Trophoblast cell (in vitro differentiated cells and primary cell): ENCODE measurements around the gene SORCS1.
A peak's percentile ranks its signal among the peaks of the same experiment; 100 is the strongest.

ENCODE experiments used
- DNase-seq, 2 donors: peaks; one replicate each; pipeline ENCODE4 v3.0.0-alpha.2; 2016
- H2AFZ ChIP-seq: 2 replicates; pipeline ENCODE4 v1.6.1; 2013; ENCODE audit warnings: low read length, moderate library complexity, mild to moderate bottlenecking; ENCODE audit not compliant: insufficient read depth, poor library complexity
- H2AK5ac ChIP-seq: 2 replicates; pipeline ENCODE4 v1.6.1; 2013; ENCODE audit warnings: mild to moderate bottlenecking, low read length
- H2BK120ac ChIP-seq: 2 replicates; pipeline ENCODE4 v1.6.1; 2013; ENCODE audit warnings: low read length, mild to moderate bottlenecking, moderate library complexity; ENCODE audit not compliant: insufficient read depth, poor library complexity
- H2BK12ac ChIP-seq: 2 replicates; pipeline ENCODE4 v1.6.1; 2013; ENCODE audit warnings: mild to moderate bottlenecking, low read length, moderate library complexity
- H2BK5ac ChIP-seq: 2 replicates; pipeline ENCODE4 v1.6.1; 2013; ENCODE audit warnings: low read length, low read depth, moderate library complexity, mild to moderate bottlenecking; ENCODE audit not compliant: poor library complexity
- H3K14ac ChIP-seq: 2 replicates; pipeline ENCODE4 v1.6.1; 2013; ENCODE audit warnings: mild to moderate bottlenecking, low read length
- H3K18ac ChIP-seq: 2 replicates; pipeline ENCODE4 v1.6.1; 2013; ENCODE audit warnings: mild to moderate bottlenecking, low read length
- H3K23ac ChIP-seq: 2 replicates; pipeline ENCODE4 v1.6.1; 2013; ENCODE audit warnings: low read length
- H3K27ac ChIP-seq: 2 replicates; pipeline ENCODE4 v1.5.1; 2013; ENCODE audit warnings: low read depth, mild to moderate bottlenecking, inconsistent platforms, low read length, moderate library complexity
- H3K27me3 ChIP-seq: 2 replicates; pipeline ENCODE4 v1.6.1; 2013; ENCODE audit warnings: inconsistent platforms, mild to moderate bottlenecking, low read length, moderate library complexity; ENCODE audit not compliant: insufficient read depth
- H3K36me3 ChIP-seq, 2 experiments: 1 replicate in 1 of 2; 2 replicates in 1 of 2; pipeline ENCODE4 v1.6.1; 2013; ENCODE audit warnings: low read length in 2 of 2, mild to moderate bottlenecking in 2 of 2, moderate library complexity in 1 of 2; ENCODE audit not compliant: insufficient read depth in 2 of 2, control insufficient read depth in 1 of 2
- H3K4ac ChIP-seq: 2 replicates; pipeline ENCODE4 v1.6.1; 2013; ENCODE audit warnings: low read depth, mild to moderate bottlenecking, low read length, moderate library complexity
- H3K4me1 ChIP-seq, 2 experiments: 1 replicate in 1 of 2; 2 replicates in 1 of 2; pipeline ENCODE4 v1.6.1; 2013; ENCODE audit warnings: low read length in 2 of 2, mild to moderate bottlenecking in 2 of 2, moderate library complexity in 1 of 2; ENCODE audit not compliant: insufficient read depth in 2 of 2, control insufficient read depth in 1 of 2
- H3K4me2 ChIP-seq: 2 replicates; pipeline ENCODE4 v1.6.1; 2013; ENCODE audit warnings: inconsistent platforms, mild to moderate bottlenecking, low read length, moderate library complexity
- H3K4me3 ChIP-seq: 2 replicates; pipeline ENCODE4 v1.5.1; 2013; ENCODE audit warnings: mild to moderate bottlenecking, low read depth, low read length, inconsistent platforms
- H3K79me1 ChIP-seq: one replicate; pipeline ENCODE4 v1.6.1; 2013; ENCODE audit warnings: low read length
- H3K79me2 ChIP-seq: 2 replicates; pipeline ENCODE4 v1.6.1; 2013; ENCODE audit warnings: low read length, mild to moderate bottlenecking; ENCODE audit not compliant: control insufficient read depth, insufficient read depth, poor library complexity
- H3K9ac ChIP-seq: 2 replicates; pipeline ENCODE4 v1.6.1; 2013; ENCODE audit warnings: mild to moderate bottlenecking, low read length
- H3K9me3 ChIP-seq: 2 replicates; pipeline ENCODE4 v1.6.1; 2013; ENCODE audit warnings: low read depth, mild to moderate bottlenecking, control low read depth, inconsistent platforms, low read length; ENCODE audit not compliant: insufficient read depth
- H4K12ac ChIP-seq: 2 replicates; pipeline ENCODE4 v1.6.1; 2013; ENCODE audit warnings: low read depth, mild to moderate bottlenecking, low read length, moderate library complexity
- H4K8ac ChIP-seq: 2 replicates; pipeline ENCODE4 v1.6.1; 2013; ENCODE audit warnings: low read depth, mild to moderate bottlenecking, low read length, moderate library complexity
- H4K91ac ChIP-seq: one replicate; pipeline ENCODE4 v1.6.1; 2013; ENCODE audit warnings: low read depth, mild to moderate bottlenecking, low read length, moderate library complexity
- WGBS: extraction: QIAGEN DNeasy Blood & Tissue Kit; methylation state at CpG from one replicate; pipeline ENCODE4 v1.1.7; 2013; ENCODE audit warnings: missing lambda C conversion rate; ENCODE audit not compliant: insufficient read length, insufficient coverage; ENCODE audit errors: extremely low coverage; 5-methylcytosine and 5-hydroxymethylcytosine counted together

SORCS1 gene

GRCh38 chr10:107019154-107019553, 145.4 kb downstream of the SORCS1 start:
- Histone ChIP-seq H3K4ac (no peak overlapping the region), H2BK5ac (no peak overlapping the region), H3K9me3 (no peaks in the 10 kb centered on the region), H3K4me1 (no peaks in the 10 kb centered on the region), H2AK5ac (no peak overlapping the region), H3K23ac (no peak overlapping the region), H2BK12ac (no peak overlapping the region), H3K36me3 (no peaks in the 10 kb centered on the region), H3K9ac (no peak overlapping the region), H2BK120ac (no peak overlapping the region), H3K79me2 (no peaks in the 10 kb centered on the region), H3K4me3 (no peak overlapping the region), H4K12ac (no peak overlapping the region), H3K4me2 (no peak overlapping the region), H3K14ac (no peak overlapping the region), H4K91ac (no peak overlapping the region), H3K27ac (no peak overlapping the region), H3K18ac (no peak overlapping the region), H2AFZ (no peak overlapping the region), H3K27me3 (no peaks in the 10 kb centered on the region), H4K8ac (no peak overlapping the region), H3K79me1 (no peaks in the 10 kb centered on the region)
- DNase-seq, result no peak
- WGBS, result no CpG with 5 or more reads among the region's 2 CpGs

GRCh38 chr10:107013258-107014006, 151.1 kb downstream of the SORCS1 start:
- H2BK120ac ChIP-seq, result no peak overlapping the region
- no peak overlapping the region for H3K27ac ChIP-seq
- no peak overlapping the region for H2AK5ac ChIP-seq
- no peak overlapping the region for H3K14ac ChIP-seq
- no peaks in the 10 kb centered on the region for H3K4me1 ChIP-seq
- H4K12ac ChIP-seq, result no peak overlapping the region
- no peak overlapping the region for H3K4me3 ChIP-seq
- no peak overlapping the region for H3K9ac ChIP-seq
- no peak overlapping the region for H4K8ac ChIP-seq
- no peak overlapping the region for H4K91ac ChIP-seq
- H3K9me3 ChIP-seq, result no peaks in the 10 kb centered on the region
- no peaks in the 10 kb centered on the region for H3K36me3 ChIP-seq
- no peak overlapping the region for H2BK5ac ChIP-seq
- H3K23ac ChIP-seq, result no peak overlapping the region
- peak overlapping the region; percentile 49 for H2BK12ac ChIP-seq
- no peak overlapping the region for H3K4ac ChIP-seq
- no peaks in the 10 kb centered on the region for H3K27me3 ChIP-seq
- no CpG with 5 or more reads among the region's 4 CpGs for WGBS
- no peak overlapping the region for H3K4me2 ChIP-seq
- no peaks in the 10 kb centered on the region for H3K79me1 ChIP-seq
- no peak for DNase-seq
- no peaks in the 10 kb centered on the region for H3K79me2 ChIP-seq
- H3K18ac ChIP-seq, result no peak overlapping the region
- no peak overlapping the region for H2AFZ ChIP-seq

- no peak overlapping the region for H3K4me2 ChIP-seq
- H2BK5ac ChIP-seq, result no peak overlapping the region
- H3K79me1 ChIP-seq, result no peaks in the 10 kb centered on the region
- no peak overlapping the region for H3K23ac ChIP-seq
- no peak overlapping the region for H3K27ac ChIP-seq
- no peak overlapping the region for H2AK5ac ChIP-seq
- no peak overlapping the region for H2BK12ac ChIP-seq
- no CpG with 5 or more reads among the region's 3 CpGs for WGBS
- no peak overlapping the region for H4K91ac ChIP-seq
- DNase-seq, result no peak
- no peak overlapping the region for H3K9ac ChIP-seq
- no peak overlapping the region for H2BK120ac ChIP-seq
- no peaks in the 10 kb centered on the region for H3K36me3 ChIP-seq
- no peak overlapping the region for H3K14ac ChIP-seq
- no peaks in the 10 kb centered on the region for H3K27me3 ChIP-seq
- no peak overlapping the region for H4K8ac ChIP-seq
- no peaks in the 10 kb centered on the region for H3K9me3 ChIP-seq
- no peak overlapping the region for H3K4me3 ChIP-seq
- H3K4me1 ChIP-seq, result no peaks in the 10 kb centered on the region
- no peak overlapping the region for H3K4ac ChIP-seq
- no peaks in the 10 kb centered on the region for H3K79me2 ChIP-seq
- no peak overlapping the region for H4K12ac ChIP-seq
- no peak overlapping the region for H3K18ac ChIP-seq
- no peak overlapping the region for H2AFZ ChIP-seq
These were observed 152.5 kb downstream of the SORCS1 start for GRCh38 chr10:107011992-107012391.

- Histone ChIP-seq H3K14ac (no peak overlapping the region), H2AK5ac (no peak overlapping the region), H4K8ac (no peak overlapping the region), H3K36me3 (no peaks in the 10 kb centered on the region), H3K4me3 (no peak overlapping the region), H3K9ac (no peak overlapping the region), H2BK5ac (no peak overlapping the region), H2BK12ac (no peak overlapping the region), H3K27ac (no peak overlapping the region), H4K12ac (no peak overlapping the region), H4K91ac (no peak overlapping the region), H3K79me2 (no peaks in the 10 kb centered on the region), H3K23ac (no peak overlapping the region), H2AFZ (no peak overlapping the region), H3K4me1 (no peaks in the 10 kb centered on the region), H3K4me2 (no peak overlapping the region), H2BK120ac (no peak overlapping the region), H3K27me3 (no peaks in the 10 kb centered on the region), H3K4ac (no peak overlapping the region), H3K9me3 (no peaks in the 10 kb centered on the region), H3K79me1 (no peaks in the 10 kb centered on the region), H3K18ac (no peak overlapping the region)
- WGBS, result no CpG with 5 or more reads among the region's 3 CpGs
- DNase-seq, result no peak
These were observed 153.4 kb downstream of the SORCS1 start for GRCh38 chr10:107011105-107011504.
